ENCODE results near the gene EIF4EBP3.

Gene EIF4EBP3

GRCh38 chr5:140502834-140503233 lies 44.6 kb upstream of the EIF4EBP3 start:
- Histone ChIP-seq H3K4me3 (ENCODE audit: low read length, poor library complexity, severe bottlenecking) (no peak overlapping the region), H3K79me2 (ENCODE audit: insufficient read depth, low read length) (no peaks in the 10 kb centered on the region), H2AFZ (ENCODE audit: low read length) (no peak overlapping the region), H3K36me3 (ENCODE audit: insufficient read depth, low read length) (peaks cover 49% of the 10 kb centered on the region; the same call in 1 of the 2 replicates), H3K9me3 (ENCODE audit: insufficient read depth, low read depth, low read length) (no peaks in the 10 kb centered on the region), H3F3A (ENCODE audit: low read depth) (0 out of 2 replicates have a peak, but pooled peaks cover 2% of the 10 kb centered on the region), H3K9ac (ENCODE audit: low read depth, low read length, poor library complexity, severe bottlenecking) (no peak overlapping the region), H3K4me1 (ENCODE audit: insufficient read depth, low read length, poor library complexity, severe bottlenecking) (no peaks in the 10 kb centered on the region), H4K20me1 (ENCODE audit: insufficient read depth, low read length, poor library complexity, severe bottlenecking) (no peaks in the 10 kb centered on the region), H3K9me2 (replicated peaks; ENCODE audit: low read depth, low read length) (no peaks in the 10 kb centered on the region), H3K27me3 (ENCODE audit: insufficient read depth, low read length, poor library complexity, severe bottlenecking) (no peaks in the 10 kb centered on the region), H3K4me2 (ENCODE audit: low read depth, low read length, poor library complexity, severe bottlenecking) (no peak overlapping the region)
- no peak for TF ChIP-seq EZH2phosphoT487 (IDR thresholded peaks at IDR 0.05; ENCODE audit: borderline replicate concordance)
- TF ChIP-seq CTCF (conservative IDR thresholded peaks at IDR 0.05; ENCODE audit: low read length): no peak

GRCh38 chr5:140509898-140510297 lies 37.6 kb upstream of the EIF4EBP3 start:
- TF ChIP-seq EZH2phosphoT487 (IDR thresholded peaks at IDR 0.05; ENCODE audit: borderline replicate concordance) (no peak), CTCF (conservative IDR thresholded peaks at IDR 0.05; ENCODE audit: low read length) (no peak)
- Histone ChIP-seq H3F3A (ENCODE audit: low read depth) (no peaks in the 10 kb centered on the region), H4K20me1 (ENCODE audit: insufficient read depth, low read length, poor library complexity, severe bottlenecking) (no peaks in the 10 kb centered on the region), H3K9ac (ENCODE audit: low read depth, low read length, poor library complexity, severe bottlenecking) (no peak overlapping the region), H3K9me3 (ENCODE audit: insufficient read depth, low read depth, low read length) (no peaks in the 10 kb centered on the region), H3K4me2 (ENCODE audit: low read depth, low read length, poor library complexity, severe bottlenecking) (no peak overlapping the region), H3K4me3 (ENCODE audit: low read length, poor library complexity, severe bottlenecking) (no peak overlapping the region), H2AFZ (ENCODE audit: low read length) (no peak overlapping the region), H3K4me1 (ENCODE audit: insufficient read depth, low read length, poor library complexity, severe bottlenecking) (no peaks in the 10 kb centered on the region), H3K79me2 (ENCODE audit: insufficient read depth, low read length) (no peaks in the 10 kb centered on the region), H3K27me3 (ENCODE audit: insufficient read depth, low read length, poor library complexity, severe bottlenecking) (no peaks in the 10 kb centered on the region), H3K9me2 (replicated peaks; ENCODE audit: low read depth, low read length) (no peaks in the 10 kb centered on the region), H3K36me3 (ENCODE audit: insufficient read depth, low read length) (peaks cover 98% of the 10 kb centered on the region)

- Histone ChIP-seq H3K4me1 (ENCODE audit: insufficient read depth, low read length, poor library complexity, severe bottlenecking) (no peaks in the 10 kb centered on the region), H4K20me1 (ENCODE audit: insufficient read depth, low read length, poor library complexity, severe bottlenecking) (no peaks in the 10 kb centered on the region), H3K79me2 (ENCODE audit: insufficient read depth, low read length) (no peaks in the 10 kb centered on the region), H3K9ac (ENCODE audit: low read depth, low read length, poor library complexity, severe bottlenecking) (no peak overlapping the region), H3F3A (ENCODE audit: low read depth) (no peaks in the 10 kb centered on the region), H3K4me3 (ENCODE audit: low read length, poor library complexity, severe bottlenecking) (no peak overlapping the region), H3K9me3 (ENCODE audit: insufficient read depth, low read depth, low read length) (no peaks in the 10 kb centered on the region), H3K9me2 (replicated peaks; ENCODE audit: low read depth, low read length) (no peaks in the 10 kb centered on the region), H3K27me3 (ENCODE audit: insufficient read depth, low read length, poor library complexity, severe bottlenecking) (no peaks in the 10 kb centered on the region), H3K36me3 (ENCODE audit: insufficient read depth, low read length) (peaks cover 73% of the 10 kb centered on the region), H2AFZ (ENCODE audit: low read length) (no peak overlapping the region), H3K4me2 (ENCODE audit: low read depth, low read length, poor library complexity, severe bottlenecking) (no peak overlapping the region)
- no peak for TF ChIP-seq CTCF (conservative IDR thresholded peaks at IDR 0.05; ENCODE audit: low read length)
Measured at GRCh38 chr5:140513124-140513523, 34.3 kb upstream of the EIF4EBP3 start.
